ENCODE measurements around the gene UBN1. TPM values are rescaled to one million over a fixed set of nuclear protein-coding genes. Genes with fewer than 3 reads are reported as not detected.

UBN1 gene
- total RNA-seq, 1 donor from 2014 or later: 45.3 TPM

DNA sequence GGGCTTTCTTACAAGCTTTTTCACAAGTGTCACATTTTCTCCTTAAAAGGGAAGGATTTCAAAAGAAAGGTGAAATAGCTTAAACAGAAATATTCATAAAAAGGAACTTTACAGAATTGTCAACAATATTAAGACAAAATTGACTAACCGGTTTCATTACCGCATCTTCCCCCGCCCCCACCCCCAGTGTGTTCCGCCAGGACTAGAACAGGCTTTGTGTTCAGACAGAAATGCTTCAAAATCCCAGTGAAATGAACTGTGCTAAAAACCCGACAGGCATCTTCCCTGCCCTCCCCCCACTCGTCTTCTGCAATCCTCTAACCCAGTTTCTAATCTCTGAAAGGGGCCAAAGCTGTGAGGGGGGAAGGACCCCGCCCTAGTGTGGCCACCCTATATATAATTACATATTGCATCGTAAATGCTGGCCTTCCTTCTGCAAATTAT is 43.9 kb upstream of the UBN1 start:
- H3K9me3 Mint-ChIP-seq (ENCODE audit: unreplicated experiment): no peaks in the 10 kb centered on the region
- FAIRE-seq: no peak
- no peaks in the 10 kb centered on the region for H3K9me3 ChIP-seq (ENCODE audit: insufficient read depth, low read depth, low read length)
- peaks cover 16% of the 10 kb centered on the region for H4K20me1 ChIP-seq (ENCODE audit: insufficient read depth, low read length)
- H3K4me1 Mint-ChIP-seq (ENCODE audit: low read depth, unreplicated experiment): peaks cover 17% of the 10 kb centered on the region
- H3K27ac ChIP-seq (ENCODE audit: low read depth, low read length): no peak overlapping the region
- H3K79me2 ChIP-seq (ENCODE audit: insufficient read depth, low read length): no peaks in the 10 kb centered on the region
- peak overlapping the region; percentile 96 for H3K4me2 ChIP-seq (ENCODE audit: low read length)
- H3K27me3 Mint-ChIP-seq (ENCODE audit: low read depth, unreplicated experiment): no peaks in the 10 kb centered on the region
- no peak for TF ChIP-seq EZH2 (IDR thresholded peaks at IDR 0.05; ENCODE audit: insufficient read depth, low read length)
- TF ChIP-seq, protein P1, sequence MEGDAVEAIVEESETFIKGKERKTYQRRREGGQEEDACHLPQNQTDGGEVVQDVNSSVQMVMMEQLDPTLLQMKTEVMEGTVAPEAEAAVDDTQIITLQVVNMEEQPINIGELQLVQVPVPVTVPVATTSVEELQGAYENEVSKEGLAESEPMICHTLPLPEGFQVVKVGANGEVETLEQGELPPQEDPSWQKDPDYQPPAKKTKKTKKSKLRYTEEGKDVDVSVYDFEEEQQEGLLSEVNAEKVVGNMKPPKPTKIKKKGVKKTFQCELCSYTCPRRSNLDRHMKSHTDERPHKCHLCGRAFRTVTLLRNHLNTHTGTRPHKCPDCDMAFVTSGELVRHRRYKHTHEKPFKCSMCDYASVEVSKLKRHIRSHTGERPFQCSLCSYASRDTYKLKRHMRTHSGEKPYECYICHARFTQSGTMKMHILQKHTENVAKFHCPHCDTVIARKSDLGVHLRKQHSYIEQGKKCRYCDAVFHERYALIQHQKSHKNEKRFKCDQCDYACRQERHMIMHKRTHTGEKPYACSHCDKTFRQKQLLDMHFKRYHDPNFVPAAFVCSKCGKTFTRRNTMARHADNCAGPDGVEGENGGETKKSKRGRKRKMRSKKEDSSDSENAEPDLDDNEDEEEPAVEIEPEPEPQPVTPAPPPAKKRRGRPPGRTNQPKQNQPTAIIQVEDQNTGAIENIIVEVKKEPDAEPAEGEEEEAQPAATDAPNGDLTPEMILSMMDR (IDR thresholded peaks at IDR 0.05; ENCODE audit: insufficient read depth, low read depth, low read length): no peak
- H3K36me3 ChIP-seq (ENCODE audit: insufficient read depth, low read length): peaks cover 14% of the 10 kb centered on the region
- DNase-seq (ENCODE audit: low read depth): no peak
- peak overlapping the region; percentile 71 for H3K4me3 ChIP-seq (ENCODE audit: insufficient read depth, low read depth, low read length)
- peak overlapping the region; percentile 91 for H3K27ac Mint-ChIP-seq (ENCODE audit: unreplicated experiment)
- peak overlapping the region; percentile 89 for H3K4me3 Mint-ChIP-seq (ENCODE audit: unreplicated experiment)
- H3K27me3 ChIP-seq (ENCODE audit: insufficient read depth, low read length): no peaks in the 10 kb centered on the region
- H2AFZ ChIP-seq (ENCODE audit: low read depth, low read length): no peak overlapping the region
- peaks cover 7% of the 10 kb centered on the region for H3K36me3 Mint-ChIP-seq (ENCODE audit: low read depth, unreplicated experiment)
- H3K4me1 ChIP-seq (ENCODE audit: insufficient read depth, low read length): peaks cover 10% of the 10 kb centered on the region
- H3K9ac ChIP-seq (ENCODE audit: low read length): peak overlapping the region; percentile 76

DNA sequence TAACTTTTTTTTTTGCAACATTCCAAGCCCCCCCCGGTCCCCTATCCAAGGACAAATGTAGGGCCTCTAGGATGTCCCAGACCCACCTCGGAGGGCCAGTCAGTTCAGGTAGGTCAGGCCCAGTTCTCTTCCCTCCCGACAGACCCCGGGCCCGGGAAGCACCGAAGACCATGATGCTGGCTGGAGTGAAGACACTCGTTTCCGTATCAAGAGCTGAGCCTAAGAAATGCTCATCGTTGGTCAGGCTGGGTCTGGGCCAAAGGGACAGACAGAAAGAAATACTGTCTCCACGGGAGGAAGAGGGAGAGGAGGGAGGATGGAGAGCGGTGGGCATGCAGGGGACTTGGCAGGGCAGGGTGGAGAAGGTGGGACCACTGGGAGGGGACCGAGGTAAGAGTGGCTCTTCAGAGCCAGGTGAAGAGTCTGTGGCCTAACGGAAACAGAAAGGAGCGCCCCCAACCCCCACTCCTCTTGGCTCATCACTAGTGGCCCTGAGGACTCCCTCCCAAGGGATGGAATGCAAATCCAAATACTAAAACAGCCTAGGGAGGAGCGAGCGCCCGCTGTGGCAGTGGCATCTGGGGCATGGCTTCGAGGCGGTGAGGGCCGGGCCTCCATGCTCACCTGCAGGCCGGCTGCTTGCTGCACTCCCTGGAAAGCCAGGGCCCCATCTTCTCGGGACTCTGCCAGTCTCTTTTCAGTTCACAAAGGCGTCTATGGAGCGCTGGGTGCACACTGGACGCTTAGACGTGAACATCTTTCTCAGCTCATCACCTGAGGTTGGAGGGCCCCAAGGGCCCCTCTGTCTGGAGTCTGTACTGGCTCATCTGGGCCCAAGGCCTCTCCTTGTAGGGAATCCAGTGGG is 43.2 kb upstream of the UBN1 start:
- Histone ChIP-seq H3K4me3 (ENCODE audit: insufficient read depth, low read depth, low read length) (no peak overlapping the region), H3K79me2 (ENCODE audit: insufficient read depth, low read length) (no peaks in the 10 kb centered on the region), H3K4me2 (ENCODE audit: low read length) (no peak overlapping the region), H3K36me3 (ENCODE audit: insufficient read depth, low read length) (peaks cover 12% of the 10 kb centered on the region), H3K9ac (ENCODE audit: low read length) (no peak overlapping the region), H4K20me1 (ENCODE audit: insufficient read depth, low read length) (peaks cover 17% of the 10 kb centered on the region), H3K9me3 (ENCODE audit: insufficient read depth, low read depth, low read length) (no peaks in the 10 kb centered on the region), H3K4me1 (ENCODE audit: insufficient read depth, low read length) (peaks cover 10% of the 10 kb centered on the region), H3K27ac (ENCODE audit: low read depth, low read length) (no peak overlapping the region), H2AFZ (ENCODE audit: low read depth, low read length) (no peak overlapping the region), H3K27me3 (ENCODE audit: insufficient read depth, low read length) (no peaks in the 10 kb centered on the region)
- Mint-ChIP-seq H3K9me3 (ENCODE audit: unreplicated experiment) (no peaks in the 10 kb centered on the region), H3K27ac (ENCODE audit: unreplicated experiment) (peak overlapping the region; percentile 91), H3K4me3 (ENCODE audit: unreplicated experiment) (peak overlapping the region; percentile 89), H3K4me1 (ENCODE audit: low read depth, unreplicated experiment) (peaks cover 17% of the 10 kb centered on the region), H3K36me3 (ENCODE audit: low read depth, unreplicated experiment) (peaks cover 3% of the 10 kb centered on the region), H3K27me3 (ENCODE audit: low read depth, unreplicated experiment) (no peaks in the 10 kb centered on the region)
- no peak for TF ChIP-seq EZH2 (IDR thresholded peaks at IDR 0.05; ENCODE audit: insufficient read depth, low read length)
- TF ChIP-seq, protein P1 (IDR thresholded peaks at IDR 0.05; ENCODE audit: insufficient read depth, low read depth, low read length): no peak
- no peak for FAIRE-seq
- DNase-seq (ENCODE audit: low read depth): no peak

- no peaks in the 10 kb centered on the region for H3K27me3 Mint-ChIP-seq (ENCODE audit: low read depth, unreplicated experiment)
- H3K9me3 Mint-ChIP-seq (ENCODE audit: unreplicated experiment): no peaks in the 10 kb centered on the region
- no peaks in the 10 kb centered on the region for H3K79me2 ChIP-seq (ENCODE audit: insufficient read depth, low read length)
- no peak for DNase-seq (ENCODE audit: low read depth)
- no peak overlapping the region for H3K9ac ChIP-seq (ENCODE audit: low read length)
- no peaks in the 10 kb centered on the region for H3K9me3 ChIP-seq (ENCODE audit: insufficient read depth, low read depth, low read length)
- H3K4me1 ChIP-seq (ENCODE audit: insufficient read depth, low read length): peaks cover 10% of the 10 kb centered on the region
- H3K4me1 Mint-ChIP-seq (ENCODE audit: low read depth, unreplicated experiment): peaks cover 17% of the 10 kb centered on the region
- no peak overlapping the region for H3K4me2 ChIP-seq (ENCODE audit: low read length)
- peaks cover 13% of the 10 kb centered on the region for H4K20me1 ChIP-seq (ENCODE audit: insufficient read depth, low read length)
- no peak overlapping the region for H3K4me3 Mint-ChIP-seq (ENCODE audit: unreplicated experiment)
- no peak overlapping the region for H3K27ac Mint-ChIP-seq (ENCODE audit: unreplicated experiment)
- no peak overlapping the region for H3K27ac ChIP-seq (ENCODE audit: low read depth, low read length)
- no peak overlapping the region for H2AFZ ChIP-seq (ENCODE audit: low read depth, low read length)
- H3K4me3 ChIP-seq (ENCODE audit: insufficient read depth, low read depth, low read length): no peak overlapping the region
- H3K36me3 Mint-ChIP-seq (ENCODE audit: low read depth, unreplicated experiment): peaks cover 2% of the 10 kb centered on the region
- no peak for TF ChIP-seq EZH2 (IDR thresholded peaks at IDR 0.05; ENCODE audit: insufficient read depth, low read length)
- TF ChIP-seq, protein P1 (IDR thresholded peaks at IDR 0.05; ENCODE audit: insufficient read depth, low read depth, low read length): no peak
- FAIRE-seq: no peak
- peaks cover 12% of the 10 kb centered on the region for H3K36me3 ChIP-seq (ENCODE audit: insufficient read depth, low read length)
- H3K27me3 ChIP-seq (ENCODE audit: insufficient read depth, low read length): no peaks in the 10 kb centered on the region
Observed at GRCh38 chr16:4805231-4805630, 42.0 kb upstream of the UBN1 start.
